ENCODE measurements around the gene IFFO2. TPM values are rescaled to one million over a fixed set of nuclear protein-coding genes. Genes with fewer than 3 reads are reported as not detected.
A peak's percentile ranks its signal among the peaks of the same experiment; 100 is the strongest.

The IFFO2 gene
- total and polyA plus RNA-seq, 10 of the 15 experiments (the other 5 are each of a cell fraction or from before 2014, with no cell fraction given) = 1.2 to 18.4 (median 6.7) TPM

DNA sequence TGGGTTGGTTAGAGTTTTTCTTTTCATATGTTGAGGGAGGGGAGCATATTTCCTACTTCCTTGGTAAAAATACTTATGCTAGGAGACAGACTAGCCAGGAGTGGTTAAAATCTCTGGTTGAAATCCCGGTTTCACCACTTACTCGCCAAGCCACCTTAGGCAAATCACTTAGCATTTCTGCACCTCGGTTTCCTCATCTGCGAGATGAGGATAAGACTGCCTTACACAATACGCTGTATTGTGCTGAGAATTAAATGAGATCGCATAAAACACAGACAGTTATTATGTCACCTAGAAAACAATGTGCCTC, 1.4 kb downstream of the IFFO2 start (continued):
- TF ChIP-seq IRF5 (IDR thresholded peaks at IDR 0.05; ENCODE audit: borderline replicate concordance) (no peak), MTA2 (IDR thresholded peaks at IDR 0.05; ENCODE audit: low read depth) (no peak), NFXL1 (IDR thresholded peaks at IDR 0.05; ENCODE audit: borderline replicate concordance) (no peak)
- TF ChIP-seq, protein P1, sequence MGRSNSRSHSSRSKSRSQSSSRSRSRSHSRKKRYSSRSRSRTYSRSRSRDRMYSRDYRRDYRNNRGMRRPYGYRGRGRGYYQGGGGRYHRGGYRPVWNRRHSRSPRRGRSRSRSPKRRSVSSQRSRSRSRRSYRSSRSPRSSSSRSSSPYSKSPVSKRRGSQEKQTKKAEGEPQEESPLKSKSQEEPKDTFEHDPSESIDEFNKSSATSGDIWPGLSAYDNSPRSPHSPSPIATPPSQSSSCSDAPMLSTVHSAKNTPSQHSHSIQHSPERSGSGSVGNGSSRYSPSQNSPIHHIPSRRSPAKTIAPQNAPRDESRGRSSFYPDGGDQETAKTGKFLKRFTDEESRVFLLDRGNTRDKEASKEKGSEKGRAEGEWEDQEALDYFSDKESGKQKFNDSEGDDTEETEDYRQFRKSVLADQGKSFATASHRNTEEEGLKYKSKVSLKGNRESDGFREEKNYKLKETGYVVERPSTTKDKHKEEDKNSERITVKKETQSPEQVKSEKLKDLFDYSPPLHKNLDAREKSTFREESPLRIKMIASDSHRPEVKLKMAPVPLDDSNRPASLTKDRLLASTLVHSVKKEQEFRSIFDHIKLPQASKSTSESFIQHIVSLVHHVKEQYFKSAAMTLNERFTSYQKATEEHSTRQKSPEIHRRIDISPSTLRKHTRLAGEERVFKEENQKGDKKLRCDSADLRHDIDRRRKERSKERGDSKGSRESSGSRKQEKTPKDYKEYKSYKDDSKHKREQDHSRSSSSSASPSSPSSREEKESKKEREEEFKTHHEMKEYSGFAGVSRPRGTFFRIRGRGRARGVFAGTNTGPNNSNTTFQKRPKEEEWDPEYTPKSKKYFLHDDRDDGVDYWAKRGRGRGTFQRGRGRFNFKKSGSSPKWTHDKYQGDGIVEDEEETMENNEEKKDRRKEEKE (IDR thresholded peaks at IDR 0.05) = no peak

GRCh38 chr1:18954270-18955071, 2.0 kb downstream of the IFFO2 start:
- no peaks in the 10 kb centered on the region for H3K36me3 ChIP-seq (ENCODE audit: control insufficient read depth in 2 of 2, insufficient read depth in 2 of 2, low read length in 1 of 2)
- no peak for DNase-seq (ENCODE audit: low read depth, low spot score)
- H4K20me1 ChIP-seq (ENCODE audit: control insufficient read depth, insufficient read depth) = 0 out of 2 replicates have a peak, but pooled peaks cover 2% of the 10 kb centered on the region
- ATAC-seq = no peak
- in situ Hi-C loops (cut with MboI) (no loop called here), intact Hi-C loops (cut with micrococcal nuclease; ENCODE audit: unreplicated experiment) (loop anchor here (5.0 to 10.0 kb wide), 2 partner anchors 42 to 250 kb away; no protein-coding TSS in a partner anchor)
- no peak overlapping the region for H2AFZ ChIP-seq (ENCODE audit: control insufficient read depth, low read depth, low read length)
- no TSS peak for BruUV-seq (replicated peaks)
- ChIA-PET SMC1A (ENCODE audit: uncharacterized antibody, unreplicated experiment) (interaction anchor here (2.4 to 4.9 kb wide), 2 partner anchors 27 to 41 kb away, joined by 8 to 27 read pairs; no protein-coding TSS in a partner anchor), CTCF (interaction anchor here (0.9 to 11.6 kb wide), 4 partner anchors 8 to 47 kb away, joined by 6 to 117 read pairs (median 50); no protein-coding TSS in a partner anchor), RAD21 (ENCODE audit: unreplicated experiment) (interaction anchor here (1.0 to 5.2 kb wide), 3 partner anchors 27 to 41 kb away, joined by 3 to 39 read pairs (median 36); no protein-coding TSS in a partner anchor), POLR2A (interaction anchor here (0.9 to 5.8 kb wide), 3 partner anchors 26 to 134 kb away, joined by 3 to 96 read pairs (median 3); no protein-coding TSS in a partner anchor)
- peak overlapping the region; percentile 70 for H3K4me3 ChIP-seq
- TF ChIP-seq RUNX3 (IDR thresholded peaks at IDR 0.05; ENCODE audit: low read length) (no peak), IKZF2 (IDR thresholded peaks at IDR 0.05) (no peak), USF2 (IDR thresholded peaks at IDR 0.05; ENCODE audit: borderline replicate concordance, low read depth, low read length) (no peak), RFX5 (IDR thresholded peaks at IDR 0.05; ENCODE audit: low read depth, low read length) (no peak), POLR2A (IDR thresholded peaks at IDR 0.05; ENCODE audit: low read depth, low read length) (no peak), PAX8 (IDR thresholded peaks at IDR 0.05) (no peak)
- no peak overlapping the region for H3K27ac ChIP-seq (ENCODE audit: control insufficient read depth, insufficient read depth)
- no peaks in the 10 kb centered on the region; a peak in 1 of 4 replicates for H3K27me3 ChIP-seq (replicated peaks in 1 of 2; ENCODE audit: control insufficient read depth in 2 of 2, insufficient read depth in 2 of 2, low read length in 1 of 2)
- WGBS (ENCODE audit: insufficient coverage, insufficient replicate concordance, low lambda C conversion rate, missing lambda C conversion rate) = 62% methylated on average over 7 of the region's 7 CpGs
- no peaks in the 10 kb centered on the region for H3K9me3 ChIP-seq (replicated peaks; ENCODE audit: control insufficient read depth, insufficient read depth, low read length)
- no peak for FAIRE-seq
- H3K4me2 ChIP-seq (ENCODE audit: control insufficient read depth, insufficient read depth) = peak overlapping the region; percentile 98
- H3K79me2 ChIP-seq (ENCODE audit: control insufficient read depth, insufficient read depth, low read length) = peaks cover 51% of the 10 kb centered on the region
- peak overlapping the region; percentile 52 for H3K9ac ChIP-seq (ENCODE audit: control insufficient read depth, insufficient read depth, low read length)
- peaks cover 59% of the 10 kb centered on the region for H3K4me1 ChIP-seq (ENCODE audit: control insufficient read depth, insufficient read depth, low read length)

Data from GM12878 (cell line).